Fibroblast of villous mesenchyme (primary cell): Measurements from ENCODE around the gene ZFP42. TPM values are rescaled to one million over a fixed set of nuclear protein-coding genes. Genes with fewer than 3 reads are reported as not detected.

Source experiments
- DNase-seq: peaks from one replicate; pipeline ENCODE4 v3.0.0-alpha.2; 2010; ENCODE audit warnings: low read depth
- H3K4me3 ChIP-seq: 2 replicates; pipeline ENCODE4 v1.5.1; 2011; ENCODE audit warnings: low read depth, mild to moderate bottlenecking, low read length
- total RNA-seq: library from RNA; depleted of rRNA; stranded (reverse); fragments of >200 nt; gene quantifications from 2 replicates; pipeline ENCODE4 v1.2.3, GENCODE V29; 2012
- TF ChIP-seq, protein P1 (sequence below): IDR thresholded peaks from 2 replicates; pipeline ENCODE4 v1.5.1; 2012; ENCODE audit warnings: low read depth, mild to moderate bottlenecking, low read length; ENCODE audit not compliant: insufficient read depth

The ZFP42 gene
- under 0.01 TPM in 1 of 2 replicates, not detected in the other for total RNA-seq

DNA sequence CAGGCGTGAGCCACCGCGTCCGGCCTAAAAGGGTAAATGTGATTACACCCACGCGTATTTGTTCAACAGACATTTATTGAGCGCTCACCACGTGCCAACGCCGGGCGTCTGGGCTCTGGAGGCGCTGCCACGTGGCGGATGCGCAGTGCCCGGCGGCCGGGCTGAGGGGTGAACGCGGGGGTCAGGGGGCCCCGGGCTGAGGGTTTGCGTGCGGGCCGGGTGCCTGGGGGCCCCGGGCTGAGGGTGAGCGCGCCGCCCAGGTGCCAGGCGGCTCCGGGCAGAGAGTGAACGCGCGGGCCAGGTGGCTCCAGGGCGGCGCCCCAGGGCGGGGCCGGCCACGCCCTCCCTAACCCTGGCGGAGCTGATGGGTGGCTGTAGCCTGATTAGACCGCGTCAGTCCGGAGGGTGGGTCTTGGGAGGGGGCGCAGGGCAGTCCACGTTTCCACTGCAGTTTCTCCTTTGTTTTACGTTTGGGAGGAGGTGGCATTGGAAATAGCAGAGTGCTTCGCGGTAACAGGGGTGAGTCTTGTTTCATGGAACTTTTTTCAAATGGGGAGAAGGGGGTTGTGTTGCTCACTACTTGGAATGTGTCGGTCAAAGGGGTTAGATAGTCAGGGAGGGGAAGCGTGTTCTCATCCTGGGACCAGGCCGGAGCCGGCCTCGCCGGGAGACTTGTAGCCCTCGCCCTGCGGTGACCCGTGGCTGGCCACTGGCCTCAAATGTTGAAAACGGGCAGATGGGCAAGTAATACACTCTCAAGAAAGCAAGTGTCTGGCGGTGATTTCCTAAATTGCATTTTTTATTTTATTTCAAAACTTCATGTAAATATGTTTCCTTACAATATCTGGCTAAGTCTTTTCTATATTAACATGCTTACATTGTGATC is at the start of gene ZFP42:
Gene ZFP42, plus strand, starts transcription at position 450 of the 886 bp plus-strand sequence. CDS start 7,037 bp downstream, outside the sequence.
- TF ChIP-seq, protein P1, sequence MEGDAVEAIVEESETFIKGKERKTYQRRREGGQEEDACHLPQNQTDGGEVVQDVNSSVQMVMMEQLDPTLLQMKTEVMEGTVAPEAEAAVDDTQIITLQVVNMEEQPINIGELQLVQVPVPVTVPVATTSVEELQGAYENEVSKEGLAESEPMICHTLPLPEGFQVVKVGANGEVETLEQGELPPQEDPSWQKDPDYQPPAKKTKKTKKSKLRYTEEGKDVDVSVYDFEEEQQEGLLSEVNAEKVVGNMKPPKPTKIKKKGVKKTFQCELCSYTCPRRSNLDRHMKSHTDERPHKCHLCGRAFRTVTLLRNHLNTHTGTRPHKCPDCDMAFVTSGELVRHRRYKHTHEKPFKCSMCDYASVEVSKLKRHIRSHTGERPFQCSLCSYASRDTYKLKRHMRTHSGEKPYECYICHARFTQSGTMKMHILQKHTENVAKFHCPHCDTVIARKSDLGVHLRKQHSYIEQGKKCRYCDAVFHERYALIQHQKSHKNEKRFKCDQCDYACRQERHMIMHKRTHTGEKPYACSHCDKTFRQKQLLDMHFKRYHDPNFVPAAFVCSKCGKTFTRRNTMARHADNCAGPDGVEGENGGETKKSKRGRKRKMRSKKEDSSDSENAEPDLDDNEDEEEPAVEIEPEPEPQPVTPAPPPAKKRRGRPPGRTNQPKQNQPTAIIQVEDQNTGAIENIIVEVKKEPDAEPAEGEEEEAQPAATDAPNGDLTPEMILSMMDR = no peak
- DNase-seq = no peak
- H3K4me3 ChIP-seq = no peak within 1 kb of the TSS

DNA sequence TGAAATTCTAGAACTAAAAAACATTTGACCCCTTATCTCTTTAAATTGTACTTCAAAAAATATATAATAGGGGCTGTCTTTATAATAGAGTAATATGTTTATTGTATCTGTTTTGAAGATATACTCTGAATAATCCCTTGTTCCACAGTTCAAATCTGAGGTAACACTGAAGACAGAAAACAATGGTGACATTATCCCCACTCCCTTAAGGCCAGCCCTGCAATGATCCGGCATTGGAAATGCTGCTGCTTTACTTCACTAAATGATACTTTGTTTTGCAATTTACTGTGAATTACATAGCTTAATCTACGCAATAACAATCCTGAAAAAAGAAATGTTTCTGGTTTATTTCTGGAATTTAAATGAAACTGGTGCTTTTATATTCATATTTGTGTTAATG is 34.4 kb upstream of the ZFP42 start:
- H3K4me3 ChIP-seq = no peak overlapping the region
- DNase-seq = no peak

DNA sequence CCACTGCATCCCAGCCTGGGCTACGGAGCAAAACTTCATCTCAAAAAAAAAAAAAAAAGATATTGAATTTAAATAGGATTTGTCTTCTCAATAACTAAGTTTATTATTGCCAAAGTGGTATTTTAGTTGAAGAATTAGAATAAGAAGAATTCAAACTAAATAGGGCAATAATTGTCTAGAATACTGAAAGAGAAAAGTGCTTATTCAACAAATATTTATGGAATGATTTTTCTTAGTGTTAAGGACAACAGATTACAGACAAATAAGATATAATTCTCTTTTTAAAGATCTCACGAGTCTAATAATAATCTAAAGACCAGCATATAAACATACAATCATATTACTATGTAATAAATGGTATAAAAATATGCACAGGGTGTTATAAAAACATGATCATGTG is 33.6 kb upstream of the ZFP42 start:
- H3K4me3 ChIP-seq = no peak overlapping the region
- DNase-seq = no peak
- TF ChIP-seq, protein P1 = no peak

More for the DNA sequence above, 34.4 kb upstream of the ZFP42 start:
- TF ChIP-seq, protein P1 = no peak

- TF ChIP-seq, protein P1 = no peak
- no peak overlapping the region for H3K4me3 ChIP-seq
- DNase-seq = no peak
Measured at GRCh38 chr4:187962926-187963325, 32.6 kb upstream of the ZFP42 start.

GRCh38 chr4:187965726-187966125 is 29.8 kb upstream of the ZFP42 start:
- TF ChIP-seq, protein P1 = no peak
- H3K4me3 ChIP-seq = no peak overlapping the region
- DNase-seq = no peak

- TF ChIP-seq, protein P1 = no peak
- DNase-seq = no peak
- no peak overlapping the region for H3K4me3 ChIP-seq
Measured at GRCh38 chr4:187972135-187972534, 23.4 kb upstream of the ZFP42 start.
